HCT116 (cell line): Measurements from ENCODE around the gene ALAS1. TPM values are rescaled to one million over a fixed set of nuclear protein-coding genes. Genes with fewer than 3 reads are reported as not detected.

Source experiments
- ATAC-seq: fragments of 200-7000 bp; cut with Tn5 transposase; 2 replicates; pipeline ENCODE4 v1.9.1; 2020; ENCODE audit warnings: mild to moderate bottlenecking, moderate library complexity
- BruUV-seq: library from RNA; stranded (reverse); fragments of 400-500 nt; replicated peaks from 2 replicates; lab custom pipeline; 2021; lab: Mats Ljungman, UMichigan
- CTCF ChIA-PET: fragments of 300-600 bp; sonication (Branson Sonifier 250); formaldehyde crosslinking; loops from one replicate; lab custom pipeline; 2021; ENCODE audit warnings: antibody characterized with exemption; lab: Charles Lee
- POLR2A ChIA-PET: fragments of 300-600, 350-600 bp; sonication (Branson Sonifier 250); formaldehyde crosslinking; loops from one replicate; lab custom pipeline; 2021; ENCODE audit warnings: antibody characterized with exemption; lab: Charles Lee
- RAD21 ChIA-PET, 2 experiments: fragments of 300-600 bp; sonication (Branson Sonifier 250); formaldehyde crosslinking; loops; one replicate each; lab custom pipeline; 2023; ENCODE audit warnings: low total read pairs in 2 of 2; ENCODE audit not compliant: uncharacterized antibody in 2 of 2, unreplicated experiment in 2 of 2, low non-redundant PET in 1 of 2; lab: Charles Lee
- DNase-seq: peaks from one replicate; pipeline ENCODE4 v3.0.0-alpha.2; 2010; ENCODE audit warnings: low read depth, low spot score
- H2AFZ ChIP-seq: fragments of 200-600 bp; shearing (Covaris generic), sonication (generic); 2 replicates; pipeline ENCODE4 v1.6.1; 2017; ENCODE audit warnings: low read depth, mixed run types, mixed read lengths, antibody characterized with exemption, low read length; ENCODE audit not compliant: poor library complexity, severe bottlenecking
- H3K27ac ChIP-seq: 2 replicates; pipeline ENCODE4 v1.5.1; 2012; ENCODE audit warnings: low read depth, low read length
- H3K27me3 ChIP-seq: fragments of 200-600 bp; sonication (generic); 2 replicates; pipeline ENCODE4 v1.6.1; 2016; ENCODE audit warnings: mixed run types, low read length, mixed read lengths; ENCODE audit not compliant: insufficient read depth
- H3K36me3 ChIP-seq, 2 experiments: fragments of 200-500 bp in 1 of 2; fragments of 200-600 bp in 1 of 2; sonication (Bioruptor generic) in 1 of 2; sonication (generic) in 1 of 2; 2 replicates each; pipeline versions ENCODE4 v1.5.1 to v1.6.1; 2014 to 2016; ENCODE audit warnings: low read length in 2 of 2, inconsistent platforms in 1 of 2, mixed read lengths in 1 of 2, mixed run types in 1 of 2; ENCODE audit not compliant: insufficient read depth in 2 of 2, control insufficient read depth in 1 of 2
- H3K4me1 ChIP-seq, 2 experiments: fragments of 200-600 bp in 1 of 2; sonication (generic) in 1 of 2; 2 replicates each; pipeline versions ENCODE4 v1.5.1 to v1.6.1; 2012 to 2017; ENCODE audit warnings: low read length in 2 of 2, inconsistent platforms in 1 of 2, mild to moderate bottlenecking in 1 of 2, mixed read lengths in 1 of 2, mixed run types in 1 of 2, moderate library complexity in 1 of 2; ENCODE audit not compliant: insufficient read depth in 2 of 2, control insufficient read depth in 1 of 2
- H3K4me2 ChIP-seq: fragments of 200-600 bp; sonication (generic); 2 replicates; pipeline ENCODE4 v1.6.1; 2017; ENCODE audit warnings: mixed run types, low read length, mixed read lengths
- H3K4me3 ChIP-seq, 2 experiments: fragments of 200-600 bp in 1 of 2; sonication (generic) in 1 of 2; replicated peaks in 1 of 2; 2 replicates each; pipeline ENCODE4 v1.5.1; 2011 to 2016; ENCODE audit warnings: low read length in 2 of 2, control low read depth in 1 of 2, low read depth in 1 of 2, mild to moderate bottlenecking in 1 of 2, mixed read lengths in 1 of 2, mixed run types in 1 of 2
- H3K79me2 ChIP-seq: fragments of 200-600 bp; sonication (generic); 2 replicates; pipeline ENCODE4 v1.6.1; 2017; ENCODE audit warnings: mild to moderate bottlenecking, mixed run types, low read length, moderate library complexity, mixed read lengths; ENCODE audit not compliant: insufficient read depth
- H3K9ac ChIP-seq: fragments of 200-600 bp; sonication (generic); 2 replicates; pipeline ENCODE4 v1.6.1; 2016; ENCODE audit warnings: low read length, mixed read lengths
- H3K9me2 ChIP-seq: fragments of 200-600 bp; sonication (generic), shearing (Covaris generic); 2 replicates; pipeline ENCODE4 v1.6.1; 2017; ENCODE audit warnings: mixed run types, mild to moderate bottlenecking, moderate library complexity; ENCODE audit not compliant: insufficient read depth
- H3K9me3 ChIP-seq, 2 experiments: fragments of 200-500 bp in 1 of 2; fragments of 200-600 bp in 1 of 2; sonication (Bioruptor generic) in 1 of 2; sonication (generic) in 1 of 2; 2 replicates each; pipeline ENCODE4 v1.6.1; 2014 to 2017; ENCODE audit warnings: low read length in 2 of 2, mixed read lengths in 2 of 2, inconsistent platforms in 1 of 2, low read depth in 1 of 2, mild to moderate bottlenecking in 1 of 2, mixed run types in 1 of 2, moderate library complexity in 1 of 2; ENCODE audit not compliant: control insufficient read depth in 1 of 2, insufficient read depth in 1 of 2
- H4K20me1 ChIP-seq: fragments of 200-600 bp; sonication (generic), shearing (Covaris generic); 2 replicates; pipeline ENCODE4 v1.6.1; 2017; ENCODE audit warnings: mixed run types, mild to moderate bottlenecking, moderate library complexity; ENCODE audit not compliant: insufficient read depth
- ATF3 ChIP-seq: IDR thresholded peaks from 2 replicates; pipeline ENCODE4 v1.6.1; 2012
- CBX3 ChIP-seq: IDR thresholded peaks from 2 replicates; pipeline ENCODE4 v1.6.1; 2012; ENCODE audit warnings: low read depth
- CEBPB ChIP-seq: IDR thresholded peaks from 2 replicates; pipeline ENCODE4 v1.6.1; 2012; ENCODE audit warnings: low read depth
- ELF1 ChIP-seq: IDR thresholded peaks from 2 replicates; pipeline ENCODE4 v1.6.1; 2012; ENCODE audit warnings: low read depth, borderline replicate concordance
- EZH2 ChIP-seq: fragments of 200-600 bp; sonication (generic); IDR thresholded peaks from 2 replicates; pipeline ENCODE4 v1.6.1; 2017; ENCODE audit warnings: antibody characterized with exemption, mixed run types
- FOSL1 ChIP-seq: IDR thresholded peaks from 2 replicates; pipeline ENCODE4 v1.6.1; 2012; ENCODE audit warnings: low read depth
- JUND ChIP-seq: IDR thresholded peaks from 2 replicates; pipeline ENCODE4 v1.6.1; 2012
- POLR2A ChIP-seq: IDR thresholded peaks from 2 replicates; pipeline ENCODE4 v1.7.0; 2011; ENCODE audit warnings: borderline replicate concordance; ENCODE audit not compliant: insufficient read depth, insufficient read length; ENCODE audit errors: extremely low read depth
- POLR2AphosphoS5 ChIP-seq: IDR thresholded peaks from 2 replicates; pipeline ENCODE4 v1.6.1; 2011; ENCODE audit warnings: mild to moderate bottlenecking, low read depth, low read length, moderate library complexity
- RAD21 ChIP-seq: IDR thresholded peaks from 2 replicates; pipeline ENCODE4 v1.6.1; 2012; ENCODE audit warnings: low read depth, mild to moderate bottlenecking
- SP1 ChIP-seq: IDR thresholded peaks from 2 replicates; pipeline ENCODE4 v1.6.1; 2012; ENCODE audit warnings: low read depth
- SRF ChIP-seq: IDR thresholded peaks from 2 replicates; pipeline ENCODE4 v1.6.1; 2012; ENCODE audit warnings: low read depth
- TCF7L2 ChIP-seq: IDR thresholded peaks from 2 replicates; pipeline ENCODE4 v1.7.0; 2011; ENCODE audit warnings: borderline replicate concordance, inconsistent platforms; ENCODE audit not compliant: insufficient read depth, insufficient read length; ENCODE audit errors: extremely low read depth
- ZBTB33 ChIP-seq: IDR thresholded peaks from 2 replicates; pipeline ENCODE4 v1.6.1; 2011; ENCODE audit warnings: mild to moderate bottlenecking, low read length, moderate library complexity; ENCODE audit not compliant: insufficient replicate concordance; ENCODE audit errors: extremely low read depth
- ZFX ChIP-seq: fragments of 450-650 bp; IDR thresholded peaks from 2 replicates; pipeline ENCODE4 v1.6.1; 2017
- ZNF274 ChIP-seq: fragments of 200-500 bp; sonication (Bioruptor generic); IDR thresholded peaks from 2 replicates; pipeline ENCODE4 v1.6.1; 2014; ENCODE audit warnings: mild to moderate bottlenecking, low read depth, low read length, inconsistent platforms
- intact Hi-C: fragments of 100-400 bp; cut with micrococcal nuclease; formaldehyde crosslinking; loops from 2 replicates; pipeline ENCODE4 v1.10.0; 2022
- total RNA-seq: library from RNA; stranded (reverse); gene quantifications from one replicate; pipeline ENCODE4 v1.2.1, GENCODE V29; 2021; ENCODE audit not compliant: unreplicated experiment
- TF ChIP-seq, protein P1 (sequence below): IDR thresholded peaks from 2 replicates; pipeline ENCODE4 v1.6.1; 2012; ENCODE audit warnings: low read depth

Gene ALAS1
- total RNA-seq, 1 experiment from 2014 or later: 74.0 TPM

- CTCF ChIA-PET: no interaction called here
- Histone ChIP-seq H3K27ac (no peak overlapping the region), H3K9me2 (no peaks in the 10 kb centered on the region), H3K79me2 (no peaks in the 10 kb centered on the region)
- TF ChIP-seq ZFX (no peak), POLR2AphosphoS5 (no peak), SP1 (no peak), FOSL1 (no peak), ZBTB33 (no peak), EZH2 (no peak), ATF3 (no peak), RAD21 (no peak), CEBPB (no peak), ELF1 (no peak), POLR2A (no peak), TCF7L2 (no peak), JUND (no peak), SRF (no peak), CBX3 (no peak), ZNF274 (no peak)
- TF ChIP-seq, protein P1, sequence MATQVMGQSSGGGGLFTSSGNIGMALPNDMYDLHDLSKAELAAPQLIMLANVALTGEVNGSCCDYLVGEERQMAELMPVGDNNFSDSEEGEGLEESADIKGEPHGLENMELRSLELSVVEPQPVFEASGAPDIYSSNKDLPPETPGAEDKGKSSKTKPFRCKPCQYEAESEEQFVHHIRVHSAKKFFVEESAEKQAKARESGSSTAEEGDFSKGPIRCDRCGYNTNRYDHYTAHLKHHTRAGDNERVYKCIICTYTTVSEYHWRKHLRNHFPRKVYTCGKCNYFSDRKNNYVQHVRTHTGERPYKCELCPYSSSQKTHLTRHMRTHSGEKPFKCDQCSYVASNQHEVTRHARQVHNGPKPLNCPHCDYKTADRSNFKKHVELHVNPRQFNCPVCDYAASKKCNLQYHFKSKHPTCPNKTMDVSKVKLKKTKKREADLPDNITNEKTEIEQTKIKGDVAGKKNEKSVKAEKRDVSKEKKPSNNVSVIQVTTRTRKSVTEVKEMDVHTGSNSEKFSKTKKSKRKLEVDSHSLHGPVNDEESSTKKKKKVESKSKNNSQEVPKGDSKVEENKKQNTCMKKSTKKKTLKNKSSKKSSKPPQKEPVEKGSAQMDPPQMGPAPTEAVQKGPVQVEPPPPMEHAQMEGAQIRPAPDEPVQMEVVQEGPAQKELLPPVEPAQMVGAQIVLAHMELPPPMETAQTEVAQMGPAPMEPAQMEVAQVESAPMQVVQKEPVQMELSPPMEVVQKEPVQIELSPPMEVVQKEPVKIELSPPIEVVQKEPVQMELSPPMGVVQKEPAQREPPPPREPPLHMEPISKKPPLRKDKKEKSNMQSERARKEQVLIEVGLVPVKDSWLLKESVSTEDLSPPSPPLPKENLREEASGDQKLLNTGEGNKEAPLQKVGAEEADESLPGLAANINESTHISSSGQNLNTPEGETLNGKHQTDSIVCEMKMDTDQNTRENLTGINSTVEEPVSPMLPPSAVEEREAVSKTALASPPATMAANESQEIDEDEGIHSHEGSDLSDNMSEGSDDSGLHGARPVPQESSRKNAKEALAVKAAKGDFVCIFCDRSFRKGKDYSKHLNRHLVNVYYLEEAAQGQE: no peak
- TF ChIP-seq, all 23 proteins: peak for 0
- POLR2A ChIA-PET: no interaction called here
- intact Hi-C loops: no loop called here
- Histone ChIP-seq H3K27me3 (no peaks in the 10 kb centered on the region), H4K20me1 (no peaks in the 10 kb centered on the region), H3K4me2 (no peak overlapping the region), H3K9me3 (no peaks in the 10 kb centered on the region), H2AFZ (no peak overlapping the region), H3K36me3 (peaks cover 59 to 65% of the 10 kb centered on the region in 2 experiments), H3K4me1 (peaks cover under 1 to 7% of the 10 kb centered on the region in 2 experiments), H3K4me3 (no peak overlapping the region), H3K9ac (no peak overlapping the region)
- DNase-seq (no peak), ATAC-seq (no peak)
- RAD21 ChIA-PET: no interaction called here
- BruUV-seq: no TSS peak
Observed at GRCh38 chr3:52211268-52211891, 13.4 kb downstream of the ALAS1 start.
